GM10266 (cell line): ENCODE results near the gene DPM1.

Source experiments
- DNase-seq: peaks from one replicate; pipeline ENCODE4 v3.0.0; 2012; ENCODE audit errors: extremely low spot score
- CTCF ChIP-seq: IDR thresholded peaks from 2 replicates; pipeline ENCODE4 v1.5.1; 2012; ENCODE audit warnings: mild to moderate bottlenecking, low read depth; ENCODE audit not compliant: control insufficient read depth, insufficient read depth; ENCODE audit errors: missing control alignments

Gene DPM1

DNA sequence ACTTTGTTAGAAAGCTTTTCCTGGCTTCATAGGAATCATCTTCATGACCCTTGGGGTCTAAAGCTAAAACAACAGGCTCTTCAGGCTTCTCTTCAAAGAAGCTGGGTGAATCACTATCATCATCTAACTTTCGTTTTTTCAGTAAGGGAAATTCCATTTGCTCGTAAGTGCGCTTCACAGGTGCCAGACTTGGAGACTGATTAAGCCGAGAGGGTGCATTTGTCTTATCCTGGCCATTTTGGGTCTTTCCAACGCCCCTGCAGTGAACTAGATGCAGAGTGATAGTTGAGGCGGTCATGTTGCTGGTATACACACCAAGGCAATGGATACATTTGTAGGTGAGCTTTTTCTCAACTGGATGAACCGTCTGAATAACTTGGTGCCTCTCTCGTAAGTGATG is 65.9 kb downstream of the DPM1 start:
- DNase-seq, result no peak
- no peak for TF ChIP-seq CTCF

DNA sequence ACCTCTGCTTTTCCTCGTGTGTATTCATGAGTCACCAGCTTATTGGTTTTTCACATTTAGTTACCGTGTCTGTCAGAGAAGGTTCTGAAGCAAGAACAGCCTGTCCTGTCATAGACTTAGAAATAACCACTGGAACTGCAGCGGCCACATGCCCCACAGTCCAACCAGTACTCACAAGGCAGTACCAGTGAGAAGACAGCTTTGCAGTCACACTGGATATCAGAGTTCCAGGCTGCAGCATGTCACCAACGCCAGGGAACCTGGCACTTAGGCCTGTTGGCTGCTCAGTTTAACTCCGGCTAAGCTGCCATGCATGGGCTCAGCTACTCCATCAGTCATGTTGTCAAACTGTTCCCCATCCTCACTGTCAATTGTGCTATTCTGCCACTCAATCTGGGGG is 67.2 kb downstream of the DPM1 start:
- TF ChIP-seq CTCF, result no peak
- DNase-seq, result no peak

DNA sequence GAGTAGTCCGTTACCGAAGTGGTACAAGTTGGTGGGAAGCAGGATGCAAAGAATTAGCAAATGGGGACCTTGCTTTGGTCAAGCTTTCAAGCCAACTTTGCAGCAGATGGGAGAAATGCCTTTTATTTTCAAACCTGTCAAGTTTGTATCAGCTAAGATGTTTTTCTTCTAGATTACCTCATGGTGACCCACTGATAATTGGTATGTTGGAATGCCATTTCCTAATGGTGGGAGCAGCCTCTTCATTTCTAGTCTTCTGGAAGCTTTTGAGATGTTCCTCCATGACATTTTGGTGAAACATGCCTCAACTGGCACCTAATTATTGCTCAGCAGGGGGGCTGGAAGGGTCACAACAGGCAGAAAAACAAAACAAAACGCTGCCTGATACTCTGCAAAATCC is 70.8 kb downstream of the DPM1 start:
- DNase-seq, result no peak
- TF ChIP-seq CTCF, result no peak

DNA sequence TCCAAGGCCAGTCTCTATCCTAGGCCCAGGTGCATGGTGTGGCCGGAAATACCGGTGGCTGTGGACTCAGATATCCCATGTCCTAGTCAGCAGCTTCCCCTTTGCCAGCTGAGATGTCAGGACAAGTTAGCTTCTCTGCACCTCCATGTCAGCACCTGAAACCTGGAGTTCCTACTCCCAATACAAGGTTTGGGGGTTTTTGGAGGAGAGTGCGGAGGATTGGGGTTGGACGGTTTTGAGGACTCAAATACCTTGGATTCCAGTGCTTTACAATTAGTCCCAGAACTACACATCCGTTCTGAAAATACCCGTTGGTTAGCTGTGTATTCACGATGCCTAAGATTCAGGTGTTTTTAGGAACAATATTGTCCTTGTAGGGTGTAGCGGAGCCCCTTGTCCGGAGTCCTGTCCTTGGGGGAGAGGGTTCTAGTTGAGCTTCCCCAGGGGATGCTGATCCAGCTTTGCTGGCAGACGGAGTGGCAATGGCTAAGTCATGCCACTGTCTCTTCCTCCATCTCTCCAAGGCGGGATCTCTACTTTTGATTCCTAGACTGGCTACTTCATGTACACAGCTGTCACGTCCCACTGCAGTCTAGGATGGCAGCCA is 72.0 kb downstream of the DPM1 start:
- TF ChIP-seq CTCF, result no peak
- no peak for DNase-seq

DNA sequence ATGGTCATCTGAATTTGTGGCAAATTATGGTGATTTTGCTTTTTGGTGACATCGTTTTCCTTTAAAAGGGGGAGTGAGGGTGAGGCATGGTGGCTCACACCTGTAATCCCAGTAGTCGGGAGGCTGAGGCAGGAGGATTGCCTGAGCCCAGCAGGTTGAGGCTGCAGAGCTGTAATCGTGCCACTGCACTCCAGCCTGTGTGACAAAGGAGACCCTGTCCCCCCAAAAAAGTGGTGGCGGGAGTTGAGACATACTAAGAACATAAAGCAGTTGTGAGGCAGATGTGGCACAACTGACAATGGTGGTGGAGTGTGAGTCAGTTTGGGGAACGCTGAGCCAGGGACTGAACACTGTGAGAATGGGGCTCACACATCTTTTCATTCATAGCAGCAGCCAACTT is 72.6 kb downstream of the DPM1 start:
- no peak for DNase-seq
- no peak for TF ChIP-seq CTCF

DNA sequence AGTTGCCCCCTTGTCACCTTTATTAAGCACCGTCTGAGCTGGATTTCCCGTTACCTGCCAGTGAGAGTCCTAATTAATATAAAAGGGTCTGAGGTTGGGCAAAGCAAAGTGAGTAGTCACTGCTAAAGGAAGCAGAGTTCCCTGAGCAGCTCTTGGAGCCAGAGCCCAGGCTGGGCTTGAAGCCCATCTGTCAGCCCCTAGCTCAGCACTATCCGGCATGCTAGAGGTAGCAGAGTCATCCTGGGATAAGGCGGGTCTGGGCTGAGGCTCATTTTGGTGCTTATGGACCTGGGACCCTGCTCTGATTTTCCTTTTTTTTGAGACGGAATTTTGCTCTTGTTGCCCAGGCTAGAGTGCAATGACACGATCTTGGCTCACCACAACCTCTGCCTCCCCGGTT is 73.3 kb downstream of the DPM1 start:
- DNase-seq, result no peak
- TF ChIP-seq CTCF, result no peak
